HG03025 (cell line): Measurements from ENCODE around the gene ZDHHC1.

ENCODE experiments used
- ATAC-seq: cut with Tn5 transposase; IDR thresholded peaks from one replicate; pipeline ENCODE4 v1.9.1; 2021; ENCODE audit warnings: mild to moderate bottlenecking, moderate library complexity; ENCODE audit not compliant: unreplicated experiment, low FRiP score

The ZDHHC1 gene

DNA sequence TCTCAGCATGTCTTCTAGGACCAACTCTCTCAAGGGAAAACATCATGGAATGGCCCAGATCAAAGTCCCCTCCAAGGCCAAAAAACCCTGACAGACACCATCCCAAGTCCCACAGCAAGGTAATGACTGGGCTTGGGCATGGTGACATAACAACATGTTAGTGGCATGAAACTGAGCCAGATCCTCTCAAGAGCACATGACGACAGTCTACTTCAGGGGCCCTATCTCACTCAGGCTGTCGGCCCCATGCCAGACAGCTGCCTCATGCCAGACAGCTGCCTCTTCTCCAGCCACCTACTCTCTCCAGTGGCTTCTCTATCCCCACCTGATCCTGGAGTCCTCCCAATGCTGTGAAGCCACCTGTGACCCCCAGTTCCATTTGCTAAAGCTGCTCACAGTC, 33.1 kb upstream of the ZDHHC1 start:
- no peak for ATAC-seq

DNA sequence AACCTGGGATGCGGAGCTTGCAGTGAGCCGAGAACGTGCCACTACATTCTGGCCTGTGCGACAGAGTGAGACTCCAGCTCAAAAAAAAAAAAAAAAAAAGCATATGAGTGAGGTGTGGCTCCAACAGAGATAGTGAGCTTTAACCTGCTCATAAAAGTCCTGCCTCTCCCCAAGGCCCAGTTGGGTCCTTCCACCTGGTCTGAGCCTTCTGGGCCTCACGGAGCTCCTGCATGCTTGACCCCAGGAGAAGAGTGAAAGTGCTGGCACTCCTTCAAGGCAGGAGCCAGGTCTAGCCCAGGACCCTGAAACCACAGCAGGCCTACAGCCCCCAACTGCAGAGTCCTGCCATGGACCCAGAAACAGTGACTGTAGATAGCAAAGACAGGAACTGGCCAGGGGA, 32.3 kb upstream of the ZDHHC1 start:
- ATAC-seq, result no peak

DNA sequence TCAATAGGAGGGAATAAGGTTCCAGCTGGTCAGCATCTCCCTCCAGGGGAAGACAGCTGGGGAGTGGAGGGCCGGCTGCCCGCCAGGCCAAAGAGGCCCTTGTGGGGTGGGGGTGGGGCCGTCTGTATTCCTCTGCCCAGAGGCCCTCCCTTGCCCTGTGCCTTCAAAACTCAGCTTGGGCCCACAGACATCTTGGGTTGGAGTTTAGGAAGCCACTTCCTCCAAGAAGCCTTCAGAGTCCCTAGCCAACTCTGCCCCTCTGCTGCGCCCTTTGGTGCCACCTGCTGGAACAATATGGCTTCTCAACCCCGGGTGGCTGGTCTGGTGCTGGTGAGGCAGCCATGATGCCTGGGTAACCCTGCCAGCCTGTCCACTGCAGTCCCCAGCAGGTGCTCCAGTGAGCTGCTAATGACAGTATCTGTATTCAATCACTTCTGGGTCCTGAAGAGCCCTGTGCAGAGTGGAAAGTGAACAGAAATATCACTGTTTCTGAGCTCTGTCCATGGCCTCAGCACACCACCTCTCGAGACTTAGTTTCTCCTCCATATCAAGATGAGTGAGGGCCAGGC, 31.3 kb upstream of the ZDHHC1 start:
- ATAC-seq, result no peak

DNA sequence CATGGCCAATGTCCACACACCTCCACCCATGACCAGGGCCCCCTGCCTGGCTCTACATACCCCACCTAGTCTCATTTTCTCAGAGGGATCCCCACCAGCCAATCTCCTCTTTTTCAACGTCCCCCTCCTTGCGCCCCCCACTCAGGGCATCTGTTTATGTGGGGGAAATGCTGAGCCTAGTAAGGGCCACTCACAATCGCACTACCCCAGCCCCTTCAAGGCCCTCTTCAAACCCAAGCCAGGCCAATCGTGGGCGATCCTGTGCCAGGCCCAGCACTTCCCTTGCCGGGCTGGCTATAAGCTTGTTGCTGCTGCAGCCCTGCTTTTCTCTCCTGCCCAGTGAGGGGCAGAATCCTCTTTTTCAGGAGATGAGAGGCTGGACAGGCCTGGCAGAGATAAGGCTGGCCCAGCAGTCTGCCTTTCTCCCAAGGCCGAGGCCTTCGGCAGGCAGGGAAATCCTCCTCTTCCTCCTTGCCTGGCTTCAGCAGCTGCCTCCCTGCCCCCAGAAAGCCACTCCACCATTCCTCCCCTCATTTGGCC, 30.8 kb upstream of the ZDHHC1 start:
- ATAC-seq, result no peak

DNA sequence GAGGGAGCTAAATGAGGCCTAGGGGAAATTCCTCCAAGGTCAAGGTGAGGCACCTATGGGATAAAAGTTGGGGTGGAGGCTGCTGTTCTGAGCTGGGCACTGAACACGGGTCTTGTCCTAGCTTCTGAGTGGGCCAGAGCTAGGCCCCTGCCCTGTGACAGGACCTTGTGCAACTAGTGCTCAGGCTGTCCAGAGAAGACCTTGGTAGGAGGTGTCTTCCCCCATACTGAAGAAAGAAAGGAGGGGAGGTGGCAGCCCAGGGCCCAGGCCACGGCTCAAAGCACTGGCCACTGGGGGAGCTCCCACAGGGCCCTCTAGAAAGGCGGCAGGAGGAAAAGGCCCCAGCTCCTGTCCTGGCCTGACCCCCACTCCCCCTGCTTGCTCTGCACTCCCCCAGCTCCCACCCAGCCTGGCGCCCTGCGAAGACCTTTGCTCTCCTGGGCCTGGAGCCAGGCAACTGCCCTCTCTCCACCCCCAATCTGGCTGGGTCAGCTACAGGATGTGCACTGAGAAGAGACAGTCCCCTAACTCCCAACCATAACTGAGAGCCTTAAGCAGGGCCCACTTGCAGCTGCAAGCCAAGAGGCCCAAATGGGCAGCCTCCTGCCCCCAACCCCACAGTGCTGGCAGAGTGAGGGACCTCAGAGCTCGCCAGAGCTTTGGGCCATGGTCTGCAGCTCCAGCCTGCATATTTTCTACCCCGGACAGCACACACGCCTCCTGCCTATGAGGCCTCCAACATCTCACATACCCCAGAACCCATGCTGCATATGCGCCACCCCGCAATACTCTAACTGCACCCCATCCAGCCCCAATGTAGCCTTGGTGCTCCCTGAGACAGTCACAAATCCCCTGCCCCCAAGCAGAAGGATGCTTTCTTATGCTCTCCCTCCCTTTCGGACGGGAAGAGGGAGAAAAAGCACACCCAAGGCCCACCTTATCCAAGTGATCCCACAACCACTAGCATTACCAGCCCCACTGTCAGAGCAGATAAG, 29.9 kb upstream of the ZDHHC1 start:
- ATAC-seq, result no peak

DNA sequence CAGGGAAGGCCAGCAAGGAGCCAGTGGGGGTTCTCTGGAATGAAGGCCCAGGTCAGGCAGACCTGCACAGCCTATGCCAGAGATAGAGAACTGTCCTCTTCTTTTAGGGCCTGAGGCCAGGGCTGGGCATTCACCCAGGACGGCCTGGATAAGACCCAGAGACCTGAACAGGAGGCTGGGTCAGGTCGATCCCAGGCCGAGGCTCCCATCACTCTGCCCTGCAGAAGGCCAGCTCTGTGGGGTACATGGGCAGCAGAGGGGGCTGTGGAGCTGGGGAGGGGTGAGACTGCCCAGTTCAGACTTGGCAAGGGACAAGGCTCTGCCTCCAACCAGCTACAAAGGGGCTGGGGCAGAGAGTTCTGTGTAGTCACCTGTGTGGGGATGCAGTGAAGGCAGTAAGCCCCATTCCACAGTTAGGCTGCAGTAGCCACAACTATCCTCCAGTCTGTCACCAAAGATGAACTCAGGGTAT, 29.2 kb upstream of the ZDHHC1 start:
- no peak for ATAC-seq

DNA sequence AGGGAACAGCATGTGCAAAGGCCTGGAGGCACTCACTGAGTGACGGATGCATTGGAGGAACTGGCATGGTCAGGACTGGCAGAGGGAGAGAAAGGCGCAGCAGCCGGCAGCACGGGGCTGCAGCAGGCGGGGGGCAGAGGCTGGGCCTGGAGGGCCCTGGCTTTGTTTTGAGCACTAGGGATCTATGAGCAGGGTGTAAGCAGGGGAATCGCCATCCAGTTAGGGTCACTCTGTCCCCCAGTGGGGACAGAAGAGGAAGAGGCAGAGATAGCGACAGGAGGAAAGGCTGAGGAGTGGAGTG, 28.8 kb upstream of the ZDHHC1 start:
- no peak for ATAC-seq

DNA sequence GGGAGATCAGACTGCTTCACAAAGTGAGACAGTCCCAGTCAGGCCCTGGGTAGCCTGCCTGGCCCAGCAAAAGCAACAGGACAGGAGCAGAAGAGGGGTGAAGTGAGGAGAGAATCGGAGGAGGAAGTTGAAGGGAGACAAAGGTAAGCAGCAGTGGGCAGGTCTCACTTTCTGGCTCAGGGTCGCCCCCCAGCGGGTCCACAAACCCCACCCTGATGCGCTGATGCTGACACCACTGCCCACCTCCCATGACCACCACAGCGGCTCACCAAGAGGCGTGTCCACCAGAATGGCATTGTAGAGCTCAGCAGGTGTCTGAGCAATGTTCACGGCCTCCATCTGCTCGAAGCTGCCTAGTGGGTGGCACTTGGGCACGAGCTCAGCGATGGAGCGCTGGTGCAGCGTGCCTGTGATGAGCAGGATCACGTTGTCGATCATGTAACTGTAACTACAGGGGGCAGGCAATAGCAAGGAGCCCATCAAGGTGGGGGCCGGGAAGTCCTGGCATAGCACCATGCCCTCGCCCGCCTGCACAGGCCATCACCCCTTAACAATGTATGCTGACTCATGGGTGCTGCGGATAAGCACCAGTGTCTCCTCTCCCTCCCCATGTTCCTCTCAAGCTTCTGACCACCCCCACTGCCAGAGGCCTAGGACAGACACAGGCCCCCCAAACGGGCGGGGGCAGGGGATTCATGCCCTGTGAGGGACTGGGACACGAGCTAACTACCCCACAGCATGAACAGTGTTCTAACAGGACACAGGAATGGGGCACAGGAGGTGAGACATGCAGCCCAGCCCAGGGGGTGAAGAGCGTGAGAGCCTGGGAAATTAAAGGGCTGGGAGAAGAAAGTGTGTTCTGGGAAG, 28.2 kb upstream of the ZDHHC1 start:
- no peak for ATAC-seq

DNA sequence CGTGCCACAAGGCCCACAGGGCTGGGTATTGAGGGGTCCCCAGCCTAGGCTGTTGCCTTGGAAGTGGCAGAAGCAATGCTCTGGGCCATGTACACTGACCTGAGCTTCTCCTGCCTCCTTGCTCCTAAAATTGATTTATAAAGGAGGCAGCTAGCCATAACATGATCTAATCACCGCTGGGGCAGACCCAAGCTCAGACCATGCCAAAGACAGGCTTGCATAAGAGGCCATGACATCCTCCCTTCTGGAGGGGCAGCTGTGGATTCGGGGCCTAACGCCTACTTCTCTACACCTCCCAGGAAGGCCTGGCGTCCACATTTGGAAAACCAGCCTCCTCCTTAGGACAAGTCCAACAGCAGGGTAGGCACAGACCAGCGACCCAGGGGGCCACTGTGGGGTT, 27.0 kb upstream of the ZDHHC1 start:
- ATAC-seq, result no peak

DNA sequence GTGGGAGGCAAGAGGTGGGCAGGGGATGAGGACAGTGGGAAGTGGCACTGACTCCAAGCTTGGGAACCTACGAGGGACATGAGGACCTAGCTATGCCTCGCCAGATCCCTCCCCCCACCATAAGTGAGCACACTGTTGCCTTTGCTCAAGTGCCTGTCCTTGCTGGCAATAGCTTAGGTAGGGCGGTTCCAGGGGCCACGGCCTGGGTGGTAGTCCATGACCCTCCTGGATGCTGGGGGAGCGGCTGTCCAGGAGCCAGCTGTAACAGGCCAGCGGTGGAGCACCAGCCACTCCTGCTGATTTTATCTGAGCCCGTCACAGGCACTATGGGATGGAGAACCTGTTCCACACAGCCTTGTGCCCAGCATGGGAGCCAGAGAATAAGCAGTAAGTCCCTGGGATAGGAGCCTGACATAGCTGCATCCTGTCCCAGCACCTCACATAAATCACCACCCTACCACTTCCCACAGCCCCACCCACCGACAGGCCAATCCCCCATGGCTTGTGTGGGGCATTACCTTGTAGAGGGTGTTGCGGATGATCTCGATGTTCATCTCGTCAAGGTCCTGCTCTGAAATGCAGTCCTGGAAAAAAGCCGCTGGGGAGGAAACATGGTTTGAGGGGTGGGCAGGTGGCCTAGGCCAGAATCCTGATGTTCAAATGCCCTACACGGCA, 26.4 kb upstream of the ZDHHC1 start:
- ATAC-seq, result no peak

DNA sequence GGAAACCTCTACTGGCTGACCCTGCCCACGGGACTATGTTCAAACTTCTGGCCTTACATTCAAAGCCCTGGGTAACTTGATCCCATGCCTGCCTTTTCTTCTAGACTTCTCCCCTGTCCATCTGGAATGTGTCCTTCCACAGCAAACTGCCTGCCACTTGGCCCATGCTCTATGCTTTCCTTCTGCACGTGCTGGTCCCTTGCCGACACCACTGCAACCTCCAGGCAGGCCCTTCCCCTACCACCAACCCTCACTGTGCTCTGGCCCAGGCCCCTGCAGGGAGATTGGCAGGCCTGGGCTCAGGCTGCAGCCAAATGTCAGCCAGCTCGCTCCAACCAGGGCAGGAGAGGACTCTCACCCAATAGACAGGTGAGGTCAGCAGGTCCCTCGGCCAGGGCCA, 25.6 kb upstream of the ZDHHC1 start:
- no peak for ATAC-seq

DNA sequence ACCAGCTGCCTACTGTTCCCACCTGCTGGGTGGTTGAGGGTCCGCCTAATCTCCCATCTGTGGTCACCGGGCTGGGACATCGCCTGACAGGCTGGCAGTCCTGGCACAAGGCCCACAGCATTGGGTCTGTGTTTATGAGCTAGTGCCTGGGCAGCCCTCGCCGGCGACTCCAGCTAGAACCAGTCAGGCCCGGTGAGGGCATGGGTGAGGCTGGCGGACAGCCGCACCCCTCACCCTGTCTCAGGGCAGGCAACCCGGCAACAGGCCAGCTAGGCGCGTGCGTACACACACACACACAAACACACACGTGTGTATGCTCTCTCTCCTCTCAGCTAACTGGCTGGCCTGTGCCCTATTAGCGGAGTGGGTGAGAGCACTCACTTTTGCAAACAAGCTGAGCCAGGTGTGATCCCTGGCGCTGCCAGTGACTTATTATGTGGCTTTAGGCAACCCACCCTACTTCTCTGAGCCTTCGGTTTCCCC, 25.0 kb upstream of the ZDHHC1 start:
- ATAC-seq, result no peak

DNA sequence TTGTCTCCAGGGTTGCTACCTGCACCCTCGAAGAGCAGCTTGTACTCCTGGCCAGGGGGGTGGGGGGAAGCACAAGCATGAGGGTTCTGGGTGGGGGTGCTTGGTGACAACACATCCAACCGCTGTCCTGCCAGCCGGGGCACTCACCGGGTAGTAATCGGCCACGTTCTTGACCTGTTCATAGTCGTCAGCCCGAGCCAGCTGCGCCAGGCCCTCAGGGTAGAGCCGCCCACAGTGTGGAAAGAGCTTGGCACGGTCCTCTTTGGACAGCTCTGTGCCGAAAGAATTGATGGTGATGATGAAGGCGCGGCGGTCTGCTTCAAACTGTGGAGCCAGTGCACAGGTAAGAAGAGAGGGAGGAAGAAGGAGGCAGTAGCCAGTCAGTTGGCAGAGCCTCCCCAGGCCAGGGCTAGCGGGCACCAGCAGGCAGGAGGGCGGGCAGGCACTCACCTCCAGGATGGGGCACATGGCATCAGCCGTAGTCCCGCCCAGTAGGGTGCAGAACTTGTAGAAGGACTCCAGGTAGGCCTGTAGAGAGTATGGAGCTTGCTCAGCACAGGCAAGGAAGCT, 22.6 kb upstream of the ZDHHC1 start:
- ATAC-seq, result no peak

DNA sequence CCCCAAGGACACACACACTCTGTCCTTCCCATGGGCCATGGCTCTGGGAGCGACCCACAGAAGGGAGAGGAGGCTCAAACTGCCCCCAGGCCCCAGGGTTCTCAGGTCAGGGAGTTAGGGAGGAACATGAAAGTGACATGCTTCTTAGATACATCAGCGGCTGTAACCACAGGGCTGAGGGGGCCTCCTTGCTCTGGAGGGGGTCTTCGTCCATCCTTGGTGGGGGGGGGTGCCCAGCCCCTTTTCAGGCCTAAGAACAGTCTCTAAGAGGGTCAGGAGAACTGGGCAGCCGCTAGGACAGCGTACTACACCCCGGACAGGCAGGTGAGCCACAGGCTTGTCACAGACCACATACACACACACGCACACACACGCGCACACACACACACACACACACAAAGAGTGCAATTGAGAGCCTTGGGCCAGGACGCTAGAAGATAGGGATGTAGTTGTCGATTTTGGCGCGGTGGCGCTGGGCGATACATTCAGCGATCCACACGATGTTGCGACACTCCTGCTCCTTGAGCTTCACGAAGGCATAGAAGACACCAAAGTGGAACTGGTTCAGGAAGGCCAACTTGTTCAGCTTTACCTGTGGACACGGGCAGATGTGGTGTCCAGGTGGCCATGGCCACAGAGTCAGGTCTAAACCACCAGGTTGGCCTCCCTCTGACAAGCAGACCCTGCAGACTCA, 22.0 kb upstream of the ZDHHC1 start:
- ATAC-seq, result no peak

DNA sequence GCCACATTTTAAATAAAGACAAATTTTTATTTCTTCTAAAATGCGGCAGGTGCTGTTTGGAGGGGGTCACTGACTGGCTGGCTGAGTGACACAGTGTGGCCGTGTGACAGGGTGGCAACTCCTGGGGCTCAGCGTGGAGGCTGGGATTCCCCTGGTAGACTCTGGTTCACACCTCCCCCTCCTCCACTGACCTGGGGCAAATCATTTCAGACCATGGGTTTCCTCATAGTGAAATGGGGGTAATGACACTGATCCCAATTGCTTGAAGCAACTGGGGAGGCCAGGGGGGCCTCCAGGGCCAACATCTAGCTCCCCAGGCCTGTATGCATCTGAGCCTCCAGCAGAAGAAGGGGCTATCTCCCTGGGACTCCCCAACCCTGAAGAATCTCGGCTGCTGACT, 21.2 kb upstream of the ZDHHC1 start:
- no peak for ATAC-seq

DNA sequence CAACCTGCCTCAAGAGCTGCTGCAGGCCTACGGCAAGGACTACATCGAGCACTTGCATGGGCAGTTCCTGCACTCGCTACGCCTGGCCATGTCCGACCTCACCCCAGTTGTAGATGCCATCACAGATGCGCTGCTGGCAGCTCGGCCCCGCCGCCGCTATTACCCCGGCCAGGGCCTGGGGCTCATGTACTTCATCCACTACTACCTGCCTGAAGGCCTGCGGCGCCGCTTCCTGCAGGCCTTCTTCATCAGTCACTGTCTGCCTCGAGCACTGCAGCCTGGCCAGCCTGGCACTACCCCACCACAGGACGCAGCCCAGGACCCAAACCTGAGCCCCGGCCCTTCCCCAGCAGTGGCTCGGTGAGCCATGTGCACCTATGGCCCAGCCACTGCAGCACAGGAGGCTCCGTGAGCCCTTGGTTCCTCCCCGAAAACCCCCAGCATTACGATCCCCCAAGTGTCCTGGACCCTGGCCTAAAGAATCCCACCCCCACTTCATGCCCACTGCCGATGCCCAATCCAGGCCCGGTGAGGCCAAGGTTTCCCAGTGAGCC, 20.4 kb upstream of the ZDHHC1 start:
- ATAC-seq, result no peak

DNA sequence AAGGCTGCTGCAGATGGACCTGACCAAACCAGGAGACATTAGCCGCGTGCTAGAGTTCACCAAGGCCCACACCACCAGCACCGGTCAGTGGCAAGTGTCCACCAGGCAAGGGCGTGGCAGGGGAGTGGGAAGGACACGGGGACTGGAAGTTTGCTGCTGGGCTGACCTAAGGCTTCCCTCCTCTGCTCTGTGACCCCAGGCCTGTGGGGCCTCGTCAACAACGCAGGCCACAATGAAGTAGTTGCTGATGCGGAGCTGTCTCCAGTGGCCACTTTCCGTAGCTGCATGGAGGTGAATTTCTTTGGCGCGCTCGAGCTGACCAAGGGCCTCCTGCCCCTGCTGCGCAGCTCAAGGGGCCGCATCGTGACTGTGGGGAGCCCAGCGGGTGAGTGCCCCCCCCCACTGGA, 19.5 kb upstream of the ZDHHC1 start:
- no peak for ATAC-seq

DNA sequence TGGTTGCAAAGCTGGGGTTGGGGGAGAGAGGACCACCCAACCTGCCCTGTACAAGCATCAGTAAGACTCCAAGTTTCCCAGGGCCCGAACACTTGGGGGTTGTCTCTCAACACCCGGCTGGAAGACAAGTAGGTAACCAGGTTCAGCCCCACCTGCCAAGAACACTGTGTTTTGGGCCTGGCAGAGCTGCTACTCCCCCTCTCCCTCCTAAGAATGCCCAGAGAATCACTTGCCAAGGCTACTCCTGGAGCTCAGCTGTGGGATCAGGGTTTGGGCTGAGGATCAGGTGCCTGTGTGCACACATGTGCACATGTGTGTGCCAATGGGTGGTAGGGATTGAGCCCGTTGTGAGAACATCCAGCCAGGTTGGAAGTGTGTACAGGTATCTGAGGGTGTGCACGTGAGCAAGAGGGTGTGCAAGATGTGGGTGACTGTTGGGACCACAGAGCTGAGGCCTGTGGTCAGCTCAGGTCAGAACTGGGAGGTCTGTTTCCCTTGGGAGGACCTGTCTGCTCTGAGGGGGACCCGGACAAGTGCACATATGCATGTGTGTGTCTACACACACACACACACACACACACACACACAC, 16.9 kb upstream of the ZDHHC1 start:
- ATAC-seq, result no peak

DNA sequence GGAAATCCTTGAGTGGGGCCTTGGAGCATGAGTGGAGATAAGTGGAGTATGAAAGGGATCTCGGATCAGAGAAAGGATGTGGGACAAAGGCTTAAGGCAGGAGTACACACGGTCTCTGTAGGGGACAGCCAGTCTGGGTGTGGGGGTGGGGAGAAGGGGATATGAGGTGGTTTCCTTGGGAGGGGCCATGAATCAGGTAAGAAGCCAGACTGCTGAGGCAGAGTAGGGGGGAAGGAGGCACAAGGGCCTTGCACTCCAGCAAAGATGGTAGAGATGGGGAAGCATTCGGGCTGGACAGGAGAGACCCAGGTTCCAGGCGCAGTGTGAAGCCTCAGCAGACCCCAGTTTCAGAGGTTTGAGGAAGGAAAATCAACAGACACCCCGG, 16.2 kb upstream of the ZDHHC1 start:
- ATAC-seq, result no peak
